HG02642 (cell line): ENCODE data around the gene CPB1.

Experiments used
- ATAC-seq: cut with Tn5 transposase; IDR thresholded peaks from one replicate; pipeline ENCODE4 v1.9.1; 2021; ENCODE audit warnings: mild to moderate bottlenecking; ENCODE audit not compliant: unreplicated experiment, poor library complexity

The CPB1 gene

DNA sequence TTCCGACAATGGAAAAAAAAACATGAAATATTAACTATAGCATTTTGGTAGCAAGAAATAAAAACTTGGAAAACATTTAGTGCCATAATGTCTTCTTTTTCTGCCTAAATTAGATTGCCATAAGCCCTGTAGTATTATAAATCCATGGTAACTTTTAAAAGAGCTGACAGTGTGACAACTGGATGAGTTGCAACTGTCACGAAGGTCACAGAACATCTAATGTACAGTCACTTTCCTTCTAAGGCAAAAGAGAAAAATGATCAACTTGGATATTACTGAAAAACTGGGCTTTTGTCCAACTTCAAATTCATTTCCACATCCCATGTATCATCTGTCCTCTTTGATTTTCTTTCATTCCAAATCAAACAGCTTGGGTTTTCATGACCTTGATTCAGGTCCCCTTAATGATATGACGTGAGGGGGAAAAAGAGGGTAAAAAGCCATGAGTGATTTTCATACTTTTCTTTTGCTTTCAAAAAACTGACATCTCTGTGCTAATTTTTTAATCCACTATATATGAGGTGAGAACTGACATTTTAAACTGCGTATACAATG lies 602 bp downstream of the CPB1 start:
- no peak for ATAC-seq

DNA sequence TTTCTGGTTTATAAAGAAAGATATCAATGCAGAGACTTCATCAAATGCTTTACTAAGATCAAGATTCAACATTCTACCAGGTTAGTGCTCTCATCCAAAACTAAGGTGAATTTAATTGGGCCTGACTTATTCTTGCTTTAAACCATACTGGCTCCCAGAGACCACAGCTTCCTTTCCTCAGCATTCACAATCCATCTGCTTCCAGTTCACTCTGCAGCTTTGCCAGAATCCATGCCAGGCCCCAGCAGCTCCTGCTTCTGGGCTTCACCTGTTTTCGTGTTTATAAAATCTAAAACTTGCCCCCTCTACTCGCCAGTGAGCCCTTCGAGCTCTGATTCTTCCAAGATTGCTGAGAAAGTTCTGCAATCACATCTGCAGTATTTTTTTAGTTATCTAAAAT lies 2.3 kb downstream of the CPB1 start:
- no peak for ATAC-seq

DNA sequence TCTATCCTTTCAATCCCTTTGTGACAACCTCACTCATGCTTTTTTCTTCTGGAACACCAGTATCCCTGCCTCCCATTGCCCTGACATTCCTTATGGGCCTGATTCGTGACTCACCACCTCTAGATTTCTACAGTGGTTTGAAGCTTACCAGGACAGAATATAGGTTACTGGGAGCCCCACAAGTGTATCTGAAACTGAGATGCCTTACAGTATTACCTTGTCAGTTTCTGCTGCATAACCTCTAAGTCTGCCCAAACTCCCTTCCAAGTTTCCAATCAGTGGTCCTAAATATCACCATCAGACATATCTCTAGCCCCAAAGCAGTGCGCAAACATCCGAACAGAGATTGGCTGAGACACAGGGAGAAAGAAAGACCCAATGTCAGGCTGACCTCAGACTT lies 5.6 kb downstream of the CPB1 start:
- no peak for ATAC-seq

DNA sequence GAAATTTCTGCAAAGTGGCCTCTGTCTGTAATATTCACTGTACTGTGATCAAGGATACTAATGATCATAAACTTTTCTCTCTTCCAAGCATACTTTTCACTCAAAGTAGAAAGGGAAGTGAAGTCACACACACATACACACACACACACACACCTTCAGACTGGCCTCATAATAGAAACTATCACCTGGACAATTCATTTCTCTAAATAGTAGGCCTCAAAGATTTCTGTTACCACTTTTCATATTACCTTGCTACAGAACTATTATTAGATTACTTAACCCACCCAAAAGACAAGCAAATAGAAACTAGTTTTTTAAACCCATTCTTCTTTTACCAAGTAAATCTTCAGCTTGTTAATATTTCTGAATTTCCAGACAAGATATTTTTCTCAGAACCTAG lies 12.2 kb downstream of the CPB1 start:
- ATAC-seq = peak; percentile 61

DNA sequence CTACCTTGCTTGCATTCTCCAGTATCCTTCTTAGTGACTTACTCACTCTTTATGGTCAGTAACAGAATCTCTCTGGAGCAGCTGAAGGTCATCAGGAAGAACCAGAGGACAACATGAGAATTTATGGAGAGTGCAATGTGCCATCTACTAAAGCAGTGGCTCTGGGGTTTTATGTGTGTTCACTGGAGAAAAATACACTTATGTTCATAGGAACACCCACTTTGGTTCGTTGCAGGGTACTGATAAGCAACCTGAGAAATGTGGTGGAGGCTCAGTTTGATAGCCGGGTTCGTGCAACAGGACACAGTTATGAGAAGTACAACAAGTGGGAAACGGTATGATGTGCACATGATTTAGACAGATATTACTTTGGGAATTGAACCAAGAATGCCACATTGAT lies 12.8 kb downstream of the CPB1 start:
- ATAC-seq = no peak

DNA sequence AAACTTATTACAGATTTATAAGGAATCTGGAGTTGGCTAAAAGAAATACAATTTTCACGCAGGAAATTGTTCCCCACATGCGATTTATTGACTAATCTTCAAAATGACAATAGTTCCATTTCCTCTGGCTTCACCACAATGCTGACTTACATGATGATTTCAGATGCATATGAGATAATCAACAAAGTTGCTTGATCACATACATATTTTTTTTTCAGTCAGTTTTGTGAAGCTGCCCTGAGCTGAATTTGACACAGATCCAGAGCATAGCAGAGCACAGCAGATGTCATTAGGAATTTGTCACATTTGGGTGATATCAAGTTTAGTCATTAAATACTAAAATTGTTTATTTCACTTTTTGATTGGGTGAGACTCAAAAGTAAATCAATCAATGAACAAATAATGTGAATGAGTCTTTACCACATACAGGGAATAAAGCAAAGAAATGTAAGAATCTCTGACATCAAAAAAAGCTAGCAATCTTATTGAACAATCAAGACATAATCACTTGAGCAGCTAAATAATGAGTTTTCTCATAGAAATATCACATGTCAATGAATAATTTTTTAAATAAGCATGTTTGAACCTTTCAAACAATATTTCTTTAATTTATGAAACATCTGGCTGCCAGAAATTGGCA lies 18.3 kb downstream of the CPB1 start:
- no peak for ATAC-seq

DNA sequence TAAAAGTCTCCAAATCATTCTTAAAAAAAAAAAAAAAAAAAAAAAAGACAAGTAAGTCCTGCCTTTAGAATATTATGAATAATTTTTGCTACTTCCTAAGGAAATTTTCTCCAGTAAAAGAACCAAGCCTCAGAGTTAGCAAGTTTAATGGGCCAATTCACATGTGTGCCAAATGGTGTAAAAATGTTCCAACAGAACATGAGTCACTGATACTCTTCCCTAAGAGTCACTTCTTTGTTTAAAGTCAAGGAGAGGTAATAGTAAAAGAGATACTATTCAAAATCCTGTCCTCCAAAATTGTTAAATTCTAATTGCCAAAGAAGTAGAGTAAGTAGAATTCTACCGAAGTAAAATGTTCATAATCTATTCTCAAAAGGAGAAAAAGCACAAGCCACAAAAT lies 19.7 kb downstream of the CPB1 start:
- no peak for ATAC-seq

DNA sequence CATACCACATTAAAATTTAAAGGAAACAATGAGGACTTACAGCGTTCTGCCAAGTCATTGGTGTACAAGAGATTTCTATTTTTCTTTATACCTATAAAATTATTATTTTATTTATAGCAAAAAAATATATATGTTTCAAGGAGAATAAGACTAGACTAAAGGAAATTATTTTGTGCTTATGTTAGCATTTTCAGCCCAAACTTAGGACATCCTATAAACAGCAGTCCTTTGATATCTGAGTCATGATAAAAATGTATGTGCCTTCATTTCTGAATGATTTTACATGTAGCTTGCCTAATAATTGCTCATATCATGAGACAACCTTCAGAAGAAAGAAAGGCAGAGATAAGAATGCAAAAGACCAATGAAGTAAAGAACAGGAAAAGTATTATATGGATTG lies 20.8 kb downstream of the CPB1 start:
- no peak for ATAC-seq

DNA sequence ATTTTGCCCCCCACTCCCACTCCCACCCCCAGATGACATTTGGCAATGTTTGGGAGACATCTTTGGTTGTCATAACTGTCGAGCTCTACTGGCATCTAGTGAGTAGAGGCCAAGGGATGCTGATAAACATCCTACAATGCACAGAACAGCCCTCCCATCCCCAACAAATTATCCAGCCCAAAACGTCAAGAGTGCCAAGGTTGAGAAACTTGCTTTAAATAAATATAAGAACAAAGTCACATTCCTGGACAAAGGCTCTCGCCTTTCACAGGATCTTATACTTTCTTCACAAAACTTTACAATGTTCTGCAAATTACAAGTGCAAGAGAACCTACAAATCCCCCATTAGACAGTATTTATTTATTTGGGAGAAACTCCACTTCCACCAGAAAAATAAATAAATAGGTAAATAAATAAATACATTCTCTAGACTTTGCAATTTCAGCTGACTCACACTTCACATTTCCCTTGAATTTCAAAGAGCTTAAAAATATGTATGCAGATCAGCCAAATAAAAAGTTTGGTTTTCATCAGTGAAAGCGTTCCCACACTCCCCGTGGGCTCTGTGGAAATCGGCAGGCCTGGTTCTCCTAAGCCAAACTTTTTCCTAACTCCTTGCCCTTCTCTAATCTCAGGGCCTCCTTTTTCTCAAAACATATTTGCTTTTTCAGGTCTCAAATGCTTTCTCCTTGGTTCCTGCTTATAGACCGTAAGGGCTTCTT lies 24.8 kb downstream of the CPB1 start:
- no peak for ATAC-seq

DNA sequence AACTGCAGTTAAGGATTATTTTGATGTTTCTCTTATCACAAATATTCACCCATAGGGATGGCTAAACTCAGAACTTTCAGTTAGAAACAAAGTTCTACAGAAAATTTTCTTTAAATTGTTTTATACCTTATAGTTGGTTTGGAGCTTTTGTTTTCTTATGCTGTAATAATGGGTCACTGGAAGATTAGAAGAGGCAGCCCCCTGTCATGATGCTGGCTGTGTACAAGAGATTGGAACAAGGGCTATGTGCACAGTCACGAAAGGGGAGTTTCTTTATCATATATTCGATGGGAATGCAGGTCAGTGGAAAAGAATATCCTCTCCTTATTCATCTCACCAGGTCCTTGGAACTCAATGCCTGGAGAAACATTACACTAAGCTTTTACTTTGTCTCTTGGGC lies 25.5 kb downstream of the CPB1 start:
- ATAC-seq = no peak

DNA sequence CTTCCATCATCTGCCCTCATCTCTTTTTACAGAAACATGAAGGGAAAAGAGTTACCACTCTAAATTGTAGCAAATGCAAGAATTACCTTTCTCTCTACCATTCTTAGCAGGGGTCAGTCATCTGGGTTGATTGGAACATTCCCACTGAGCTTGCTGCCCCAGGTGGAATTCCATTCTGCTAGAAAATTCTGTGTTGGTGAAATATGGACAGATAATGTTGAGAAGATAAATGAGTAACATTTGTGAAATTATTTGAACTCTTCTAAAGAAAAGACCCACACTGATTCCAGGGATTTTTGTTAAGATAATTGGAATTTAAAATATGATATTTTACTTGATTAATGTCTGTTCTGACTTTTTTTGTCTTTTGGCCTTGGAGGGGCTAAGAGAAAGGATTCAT lies 26.4 kb downstream of the CPB1 start:
- no peak for ATAC-seq

DNA sequence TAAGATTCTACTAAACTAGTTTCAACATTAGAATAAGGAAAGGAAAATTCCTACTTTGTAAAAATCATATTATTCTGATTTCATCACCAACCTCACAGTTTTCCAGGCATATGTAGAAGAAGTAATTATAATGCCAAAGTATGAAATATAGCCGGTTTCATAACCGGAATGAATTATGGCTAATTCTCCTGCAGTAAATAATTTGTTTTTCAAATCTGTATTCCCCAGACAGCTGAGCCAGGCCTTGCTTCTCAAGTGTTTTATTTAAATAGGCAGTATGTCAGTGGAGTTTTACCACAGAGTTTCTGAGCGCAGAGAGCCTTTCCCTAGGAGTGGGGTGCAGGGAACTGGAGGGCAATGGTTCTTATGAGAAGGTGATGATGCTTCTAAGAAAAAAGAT lies 28.8 kb downstream of the CPB1 start:
- no peak for ATAC-seq

DNA sequence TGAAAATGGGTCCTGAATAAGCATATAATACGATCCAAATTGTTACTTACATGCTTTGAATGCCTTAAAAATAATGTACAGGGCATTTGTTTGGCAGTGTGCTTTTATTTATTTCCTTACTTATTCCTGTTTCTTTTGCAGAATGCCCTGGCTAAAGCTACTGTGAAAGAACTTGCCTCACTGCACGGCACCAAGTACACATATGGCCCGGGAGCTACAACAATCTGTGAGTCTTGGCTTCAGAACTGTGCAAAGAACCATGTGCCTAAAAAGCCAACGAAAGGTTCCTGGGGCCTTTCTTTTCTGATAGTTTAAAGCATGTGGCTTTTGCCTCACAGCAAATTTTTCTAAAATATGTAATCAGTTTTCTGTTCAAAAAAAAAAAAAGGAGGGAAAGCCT lies 29.7 kb downstream of the CPB1 start:
- no peak for ATAC-seq

DNA sequence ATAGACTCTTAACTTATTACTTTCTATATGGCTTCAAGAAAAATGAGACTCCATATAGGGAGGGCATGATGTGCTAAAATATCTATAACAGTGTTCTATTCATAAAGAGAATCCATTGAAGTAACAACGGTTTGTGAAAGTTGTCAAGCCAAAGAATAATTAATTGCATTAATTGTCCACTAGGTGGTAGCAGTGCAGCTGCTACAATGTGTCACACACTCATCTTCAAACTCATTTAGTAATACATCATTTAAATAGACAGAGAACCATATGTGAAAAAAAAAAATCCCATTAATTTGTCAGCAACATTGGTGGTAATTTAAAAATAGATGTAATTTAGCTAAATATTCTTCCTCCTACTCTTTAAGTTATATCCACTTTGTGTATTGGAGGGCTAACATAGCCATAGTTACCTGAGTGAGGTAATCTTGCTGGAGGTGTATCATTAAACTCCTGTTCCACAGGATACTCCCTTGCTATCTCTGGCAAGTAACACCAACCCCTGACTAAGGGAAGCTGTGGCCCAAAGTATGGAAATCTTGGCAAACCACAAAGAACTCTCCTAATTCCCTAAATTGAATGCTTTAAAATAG lies 33.8 kb downstream of the CPB1 start:
- peak; percentile 81 for ATAC-seq

DNA sequence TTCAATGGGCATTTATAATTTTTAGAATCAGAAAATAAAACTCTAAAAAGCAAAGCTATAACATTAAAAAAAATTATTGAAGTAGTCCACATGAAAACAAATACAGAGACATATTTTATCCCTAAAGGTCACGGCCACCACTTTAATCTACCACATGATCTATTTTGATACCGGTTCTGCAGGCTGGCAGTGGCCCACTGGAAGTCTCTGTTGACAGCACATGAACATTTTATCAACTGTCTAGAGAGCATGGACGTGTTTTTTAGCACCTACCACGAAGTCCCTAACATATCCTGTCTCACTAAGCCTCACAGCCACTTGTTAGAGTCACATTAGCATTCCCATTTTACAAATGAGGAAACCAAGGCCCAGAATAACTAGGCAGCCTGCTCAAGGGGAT lies 35.7 kb downstream of the CPB1 start:
- ATAC-seq = no peak

DNA sequence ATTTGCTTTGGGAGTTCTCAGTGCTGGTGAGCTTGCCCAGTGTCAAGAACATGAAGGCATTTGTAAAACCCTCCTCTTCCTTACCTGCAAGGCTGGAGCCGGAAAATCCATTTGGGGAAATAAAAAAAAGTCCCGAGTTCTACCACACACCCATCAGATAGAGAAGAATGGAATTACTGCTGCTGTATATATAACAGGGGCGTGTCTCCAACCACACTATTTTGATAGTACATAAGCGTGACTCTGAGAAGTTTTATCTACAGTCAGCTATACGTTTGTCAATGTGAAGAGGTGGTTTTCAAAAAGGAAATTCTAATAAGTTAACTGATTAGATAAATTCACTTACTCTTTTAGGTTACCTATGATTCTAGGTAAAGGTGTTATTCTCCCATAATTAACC lies 36.2 kb downstream of the CPB1 start:
- ATAC-seq = no peak

DNA sequence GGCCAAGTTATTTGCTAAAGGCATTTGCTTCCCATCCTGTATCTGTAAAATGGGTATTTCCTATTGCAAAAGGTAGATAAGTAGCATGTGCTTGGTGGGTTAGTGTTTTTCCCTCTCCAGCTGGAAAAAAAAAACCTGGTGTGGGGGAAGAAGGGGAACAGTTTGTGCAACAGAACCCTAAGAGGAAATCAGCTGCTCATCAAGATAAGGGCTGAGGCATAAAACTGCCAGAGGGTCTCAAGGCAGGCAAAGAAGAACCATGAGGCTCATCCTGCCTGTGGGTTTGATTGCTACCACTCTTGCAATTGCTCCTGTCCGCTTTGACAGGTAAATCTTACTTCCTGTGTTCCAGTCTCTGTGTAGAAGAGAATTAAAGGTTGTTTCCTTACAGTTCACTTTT lies 37.4 kb downstream of the CPB1 start, which contains the start of gene CPA3:
Gene CPA3, plus strand, starts transcription at position 248 of the 400 bp plus-strand sequence. Its CDS starts 12 bp downstream, at position 260.
- ATAC-seq = no peak

DNA sequence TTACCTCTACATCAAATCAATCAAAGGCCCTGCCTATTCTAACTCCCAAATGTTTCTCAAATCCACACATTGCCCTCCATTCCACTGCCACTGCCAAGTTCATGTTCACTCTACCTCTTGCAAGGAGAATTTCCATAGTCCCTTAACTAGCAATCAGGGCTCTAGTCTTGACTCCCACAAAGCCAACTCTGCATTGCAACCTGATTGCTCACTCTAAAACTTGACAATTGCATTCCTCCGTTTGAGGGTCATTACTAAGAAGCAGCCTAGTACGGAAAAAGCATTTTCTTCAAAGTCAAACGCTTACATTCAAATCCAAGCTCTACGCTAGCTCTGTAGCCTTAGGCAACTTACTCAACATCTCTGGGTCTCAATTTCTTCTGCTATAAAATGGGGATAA lies 38.6 kb downstream of the CPB1 start:
- no peak for ATAC-seq

DNA sequence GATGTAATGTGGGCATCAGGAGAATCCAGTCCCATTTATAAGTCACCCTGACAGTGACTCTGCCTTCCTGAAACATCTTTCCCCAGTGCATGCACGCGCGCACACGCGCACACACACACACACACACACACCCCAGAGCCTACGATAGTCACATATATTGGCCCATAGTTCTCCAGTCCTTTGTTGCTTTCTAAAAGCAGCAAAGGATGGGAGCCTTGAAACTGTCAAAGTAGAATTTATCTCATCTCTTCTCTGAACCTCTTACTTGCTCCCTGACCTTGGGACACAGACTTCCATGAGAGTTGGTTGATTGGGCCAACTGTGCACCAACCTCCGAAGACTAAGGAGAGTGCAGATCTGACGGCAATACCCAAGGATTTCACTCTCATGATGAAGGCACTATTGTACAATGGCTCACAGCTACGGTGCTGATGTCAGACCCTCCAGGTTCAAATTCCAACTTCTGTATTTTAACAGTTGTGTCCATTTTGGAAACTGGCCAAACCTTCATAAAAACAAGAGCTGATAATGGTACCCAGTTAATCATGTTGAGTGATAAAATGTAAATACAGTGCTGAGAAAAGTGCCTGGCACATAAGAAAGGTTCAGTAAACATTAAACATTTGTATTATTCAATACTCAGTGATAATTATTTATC lies 45.8 kb downstream of the CPB1 start:
- ATAC-seq = no peak

DNA sequence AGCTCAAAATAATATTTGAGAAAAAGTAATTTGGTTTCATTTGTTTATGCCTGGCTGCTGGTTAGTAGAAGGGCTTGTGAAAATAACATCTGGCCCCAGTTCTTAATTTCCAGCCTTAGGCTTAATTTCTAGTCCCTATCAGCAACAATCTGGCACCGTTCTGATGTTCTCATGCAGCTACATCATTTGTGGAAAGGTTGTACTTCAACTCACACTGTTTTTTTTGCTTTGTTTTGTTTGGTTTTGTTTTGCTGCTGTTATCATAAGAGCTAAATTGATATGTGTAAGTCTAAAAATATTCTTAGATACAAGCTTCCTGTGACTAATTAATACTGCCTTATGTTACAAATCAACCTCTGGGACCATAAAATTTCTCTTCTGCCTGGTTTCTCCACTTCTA lies 46.4 kb downstream of the CPB1 start:
- no peak for ATAC-seq

DNA sequence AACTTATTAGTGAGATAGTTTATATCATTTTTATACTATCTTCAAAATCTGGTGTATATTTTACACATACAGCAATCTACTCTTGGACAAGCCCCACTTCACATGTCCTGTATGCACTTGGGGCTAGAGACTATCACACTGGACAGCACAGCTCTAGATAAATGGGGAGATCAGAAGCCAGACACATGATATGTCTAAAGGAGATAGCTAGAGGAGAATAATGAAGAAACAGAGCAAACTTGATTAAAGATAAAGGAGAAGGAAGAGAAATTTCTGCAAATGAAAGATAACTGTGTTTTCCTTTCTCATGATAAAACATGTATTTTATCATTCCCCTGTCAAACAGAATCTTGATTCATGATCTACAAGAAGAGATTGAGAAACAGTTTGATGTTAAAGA lies 50.5 kb downstream of the CPB1 start:
- no peak for ATAC-seq
